BLaER1 treated with 17β-estradiol and CSF1 and Interleukin-3, amounts not matched to agents 10 nM and 100 nM (cell line): Measurements from ENCODE around the gene HORMAD2.

Experiments
- H3K27ac ChIP-seq, 11 experiments: shearing (Covaris generic); formaldehyde crosslinking; 2 replicates each; pipeline ENCODE4 v1.8.1; 2022
- H3K27me3 ChIP-seq, 11 experiments: shearing (Covaris generic); formaldehyde crosslinking; 2 replicates each; pipeline ENCODE4 v1.8.1; 2022
- H3K36me3 ChIP-seq, 11 experiments: shearing (Covaris generic); formaldehyde crosslinking; 2 replicates each; pipeline ENCODE4 v1.8.1; 2022
- H3K4me1 ChIP-seq, 10 experiments: shearing (Covaris generic); formaldehyde crosslinking; 2 replicates each; pipeline ENCODE4 v1.8.1; 2022
- H3K4me2 ChIP-seq, 11 experiments: shearing (Covaris generic); formaldehyde crosslinking; 2 replicates each; pipeline ENCODE4 v1.8.1; 2022
- H3K4me3 ChIP-seq, 10 experiments: shearing (Covaris generic); formaldehyde crosslinking; 2 replicates each; pipeline ENCODE4 v1.8.1; 2022
- H3K9ac ChIP-seq, 11 experiments: shearing (Covaris generic); formaldehyde crosslinking; 2 replicates each; pipeline ENCODE4 v1.8.1; 2022
- H3K9me3 ChIP-seq, 11 experiments: shearing (Covaris generic); formaldehyde crosslinking; replicated peaks in 1 of 11; 2 replicates each; pipeline ENCODE4 v1.8.1; 2022
- H4K20me1 ChIP-seq, 11 experiments: shearing (Covaris generic); formaldehyde crosslinking; 2 replicates each; pipeline ENCODE4 v1.8.1; 2022
- Cebpa-rat ChIP-seq, 11 experiments: shearing (Covaris generic); IDR thresholded peaks; 2 replicates each; pipeline ENCODE4 v1.8.1; 2022

HORMAD2 gene

DNA sequence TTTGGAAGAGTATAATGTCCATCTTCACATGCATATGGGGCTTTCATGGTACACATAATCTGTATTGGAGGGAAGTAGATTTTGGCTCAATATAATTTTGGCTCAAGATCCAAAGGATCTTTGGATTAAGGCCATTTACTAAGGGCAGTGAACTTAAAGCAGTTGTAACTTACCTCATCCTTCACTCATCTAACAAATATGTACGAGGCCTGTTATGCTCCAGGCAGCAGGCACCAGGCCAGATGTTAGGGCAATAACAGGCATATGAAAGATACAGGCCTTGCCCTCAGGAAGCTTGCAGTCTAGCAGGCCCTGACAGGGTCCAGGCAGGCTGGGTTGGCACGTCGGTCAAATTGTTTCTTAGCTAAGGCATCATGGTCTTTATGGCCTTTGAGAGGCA, 121.7 kb downstream of the HORMAD2 start:
- Histone ChIP-seq H4K20me1 (no peaks in the 10 kb centered on the region), H3K4me1 (peaks cover 1 to 42% (median 24%) of the 10 kb centered on the region in 10 experiments), H3K27ac (no peak overlapping the region), H3K4me3 (no peak overlapping the region), H3K9me3 (no peaks in the 10 kb centered on the region), H3K36me3 (no peaks in the 10 kb centered on the region), H3K27me3 (no peaks in the 10 kb centered on the region), H3K9ac (no peak overlapping the region), H3K4me2 (no peak overlapping the region)
- TF ChIP-seq Cebpa-rat (IDR thresholded peaks at IDR 0.05), result no peak

DNA sequence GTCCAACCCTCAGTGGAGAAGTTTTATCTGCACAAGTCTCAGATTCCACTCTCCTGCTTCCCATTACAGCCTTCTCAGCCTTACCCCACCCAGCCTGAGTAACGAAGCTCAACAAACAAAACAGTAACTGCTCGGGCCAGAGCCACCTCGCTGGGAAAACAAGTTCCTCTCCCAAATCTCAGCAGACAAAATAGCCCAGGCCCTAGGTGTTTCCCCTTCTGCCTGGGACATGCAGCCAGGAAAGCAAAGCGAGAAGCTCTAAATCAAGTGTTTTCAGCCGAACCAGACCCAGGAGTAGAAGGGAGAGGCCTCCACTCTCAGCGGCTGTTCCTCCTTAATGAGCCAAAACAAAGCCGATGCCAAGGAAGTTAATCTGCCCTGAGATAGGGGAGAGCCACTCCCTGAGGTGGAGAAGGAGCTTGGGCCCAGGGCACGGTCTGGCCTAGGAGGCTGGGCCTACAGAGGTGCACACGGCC, 122.3 kb downstream of the HORMAD2 start:
- Histone ChIP-seq H3K27me3 (no peaks in the 10 kb centered on the region), H4K20me1 (no peaks in the 10 kb centered on the region), H3K9me3 (no peaks in the 10 kb centered on the region), H3K36me3 (no peaks in the 10 kb centered on the region), H3K9ac (no peak overlapping the region), H3K4me3 (no peak overlapping the region), H3K4me1 (peaks cover 0 to 42% (median 22%) of the 10 kb centered on the region in 10 experiments; a peak in 14 of 20 replicates), H3K4me2 (no peak overlapping the region), H3K27ac (no peak overlapping the region)
- TF ChIP-seq Cebpa-rat (IDR thresholded peaks at IDR 0.05), result no peak

DNA sequence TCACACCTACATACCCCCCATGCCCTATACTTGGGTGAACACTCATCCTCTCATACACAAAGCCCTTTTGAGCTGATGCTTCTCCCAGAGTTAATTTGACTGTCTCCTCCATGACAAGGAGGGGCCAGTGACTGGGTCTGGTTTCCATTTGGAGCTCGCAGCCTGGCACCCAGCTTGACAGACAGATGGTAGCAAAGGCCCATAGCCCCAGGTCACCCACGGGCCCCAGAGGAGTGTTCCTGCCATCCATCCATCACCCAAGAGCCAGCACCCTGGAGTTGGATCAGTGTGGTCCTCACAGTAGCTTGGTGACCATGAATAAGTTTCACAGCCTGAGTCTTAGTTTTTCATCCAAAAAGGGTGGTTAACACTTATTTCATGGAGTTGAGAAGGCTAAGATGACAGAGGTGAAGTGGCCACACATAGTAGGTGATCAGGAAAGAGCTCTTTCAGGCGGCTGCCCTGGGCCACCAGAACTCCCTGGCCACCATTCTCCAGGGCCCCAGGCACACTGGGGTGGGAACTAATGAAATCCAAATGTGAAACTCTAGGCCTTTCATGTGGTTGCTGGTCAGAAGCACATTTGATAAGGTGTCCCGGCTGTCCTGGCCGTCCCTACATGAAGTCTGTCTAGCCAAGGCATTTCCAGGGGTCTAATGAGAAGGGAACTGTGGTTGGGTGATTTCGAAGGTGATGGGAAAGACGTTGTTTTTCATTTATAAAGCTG, 123.9 kb downstream of the HORMAD2 start:
- H3K9ac ChIP-seq, result no peak overlapping the region
- no peak overlapping the region for H3K27ac ChIP-seq
- H3K9me3 ChIP-seq, result no peaks in the 10 kb centered on the region
- TF ChIP-seq Cebpa-rat (IDR thresholded peaks at IDR 0.05), result no peak
- no peak overlapping the region for H3K4me3 ChIP-seq
- peak overlapping the region in 6 of 11 experiments; percentile 6 to 38 (median 22); a peak in 9 of 22 replicates for H3K4me2 ChIP-seq
- H3K36me3 ChIP-seq, result no peaks in the 10 kb centered on the region
- no peaks in the 10 kb centered on the region for H4K20me1 ChIP-seq
- no peaks in the 10 kb centered on the region for H3K27me3 ChIP-seq
- H3K4me1 ChIP-seq, result peaks cover 15 to 47% (median 29%) of the 10 kb centered on the region in 10 experiments

DNA sequence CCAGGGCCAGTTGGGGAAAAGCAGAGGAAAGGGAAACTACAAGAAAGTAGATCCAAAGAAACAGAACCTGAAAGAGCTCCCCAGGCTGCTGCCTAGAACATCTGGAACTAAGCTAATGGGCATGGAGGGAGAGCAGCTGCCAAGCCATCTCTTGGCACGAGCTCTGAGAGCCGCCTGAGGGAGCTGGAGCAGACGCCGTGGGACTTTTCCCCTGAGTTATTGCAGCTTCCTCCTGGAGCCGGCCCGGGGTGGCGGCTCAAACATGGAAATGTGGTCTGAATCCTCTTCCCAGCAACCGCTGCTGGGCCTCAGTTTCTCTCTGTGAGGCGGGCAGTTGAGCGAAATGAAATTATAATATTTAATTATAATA, 124.5 kb downstream of the HORMAD2 start:
- H3K4me1 ChIP-seq, result peaks cover 17 to 50% (median 31%) of the 10 kb centered on the region in 10 experiments
- H3K27ac ChIP-seq, result no peak overlapping the region
- H3K9ac ChIP-seq, result no peak overlapping the region
- peak overlapping the region in 5 of 11 experiments; percentile 6 to 38 (median 16); a peak in 5 of 22 replicates for H3K4me2 ChIP-seq
- no peaks in the 10 kb centered on the region for H3K27me3 ChIP-seq
- no peak for TF ChIP-seq Cebpa-rat (IDR thresholded peaks at IDR 0.05)
- no peaks in the 10 kb centered on the region for H3K36me3 ChIP-seq
- H4K20me1 ChIP-seq, result no peaks in the 10 kb centered on the region
- no peak overlapping the region for H3K4me3 ChIP-seq
- H3K9me3 ChIP-seq, result no peaks in the 10 kb centered on the region

DNA sequence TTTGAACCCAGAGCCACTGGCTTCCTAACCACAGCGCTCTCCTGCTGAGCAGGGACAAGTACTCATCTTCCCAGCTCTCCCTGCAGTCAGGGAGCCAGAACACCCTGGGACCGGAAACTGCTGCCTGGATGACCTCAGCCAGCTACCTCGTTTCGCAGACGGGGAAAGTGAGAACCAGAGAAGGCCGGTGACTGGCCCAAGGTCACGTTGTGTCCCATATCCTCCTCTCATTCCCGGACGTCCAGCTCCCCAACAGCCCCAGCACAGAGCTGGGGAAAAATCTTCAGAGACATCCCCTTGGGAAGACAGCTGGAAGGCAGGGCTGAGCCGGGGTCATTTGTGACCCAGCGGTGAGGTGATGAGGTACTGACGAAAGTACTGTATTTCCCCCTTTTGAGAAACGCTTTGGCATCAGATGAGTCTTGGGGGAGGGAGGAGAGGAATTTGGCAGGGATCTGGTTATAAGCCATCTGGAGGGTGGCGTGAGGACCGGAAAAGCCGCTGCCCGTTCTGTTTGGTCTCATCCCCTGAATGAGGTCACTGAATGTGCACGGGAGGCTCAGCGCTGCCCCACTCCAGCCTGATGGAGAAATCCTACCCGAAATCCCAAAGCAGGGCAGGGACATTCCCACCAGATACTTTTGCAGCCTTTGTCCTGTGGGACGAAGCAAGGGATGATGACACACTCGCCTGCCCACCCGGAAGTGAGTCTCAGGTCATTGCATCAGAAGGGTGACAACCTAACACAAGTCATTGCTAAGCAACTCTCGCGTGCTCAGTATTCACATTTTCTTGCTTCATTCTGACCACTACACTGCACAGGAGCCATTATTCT, 125.2 kb downstream of the HORMAD2 start:
- no peaks in the 10 kb centered on the region for H4K20me1 ChIP-seq
- H3K4me3 ChIP-seq, result no peak overlapping the region
- H3K4me1 ChIP-seq, result peaks cover 17 to 54% (median 31%) of the 10 kb centered on the region in 10 experiments
- H3K9ac ChIP-seq, result no peak overlapping the region
- 0 out of 22 replicates have a peak, but pooled peaks of 1 of the 11 experiments have one; percentile 21 for TF ChIP-seq Cebpa-rat (IDR thresholded peaks at IDR 0.05)
- H3K36me3 ChIP-seq, result no peaks in the 10 kb centered on the region
- no peaks in the 10 kb centered on the region for H3K9me3 ChIP-seq
- no peak overlapping the region; a peak in 1 of 22 replicates for H3K27ac ChIP-seq
- peak overlapping the region in 3 of 11 experiments; percentile 6 to 20 (median 9); a peak in 2 of 22 replicates for H3K4me2 ChIP-seq
- H3K27me3 ChIP-seq, result no peaks in the 10 kb centered on the region

DNA sequence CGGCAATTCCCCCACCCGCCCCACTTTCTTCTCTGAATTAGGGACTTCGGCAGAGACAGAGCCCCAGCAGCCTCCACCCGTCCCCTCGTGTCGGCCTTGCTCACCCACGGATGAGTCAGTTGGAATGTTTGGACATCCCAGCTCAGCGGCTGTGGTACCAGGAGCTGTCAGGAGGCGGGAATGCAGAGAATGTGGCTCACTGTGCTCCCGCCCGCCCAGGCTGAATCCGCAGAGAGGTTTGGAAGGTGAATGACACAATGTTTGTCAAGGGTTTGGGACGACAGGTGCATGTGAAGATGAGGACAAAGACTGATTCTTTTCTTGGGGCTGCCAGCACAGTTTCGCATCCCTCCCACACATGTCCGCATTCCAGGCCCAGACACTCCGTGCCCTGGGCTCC, 126.7 kb downstream of the HORMAD2 start:
- Histone ChIP-seq H3K27ac (no peak overlapping the region), H3K36me3 (no peaks in the 10 kb centered on the region), H4K20me1 (no peaks in the 10 kb centered on the region), H3K9ac (no peak overlapping the region), H3K4me1 (peaks cover 19 to 67% (median 39%) of the 10 kb centered on the region in 10 experiments), H3K4me3 (no peak overlapping the region), H3K4me2 (peak overlapping the region in 3 of 11 experiments; percentile 12 to 78 (median 24); a peak in 3 of 22 replicates), H3K9me3 (no peaks in the 10 kb centered on the region), H3K27me3 (no peaks in the 10 kb centered on the region)
- no peak for TF ChIP-seq Cebpa-rat (IDR thresholded peaks at IDR 0.05)

DNA sequence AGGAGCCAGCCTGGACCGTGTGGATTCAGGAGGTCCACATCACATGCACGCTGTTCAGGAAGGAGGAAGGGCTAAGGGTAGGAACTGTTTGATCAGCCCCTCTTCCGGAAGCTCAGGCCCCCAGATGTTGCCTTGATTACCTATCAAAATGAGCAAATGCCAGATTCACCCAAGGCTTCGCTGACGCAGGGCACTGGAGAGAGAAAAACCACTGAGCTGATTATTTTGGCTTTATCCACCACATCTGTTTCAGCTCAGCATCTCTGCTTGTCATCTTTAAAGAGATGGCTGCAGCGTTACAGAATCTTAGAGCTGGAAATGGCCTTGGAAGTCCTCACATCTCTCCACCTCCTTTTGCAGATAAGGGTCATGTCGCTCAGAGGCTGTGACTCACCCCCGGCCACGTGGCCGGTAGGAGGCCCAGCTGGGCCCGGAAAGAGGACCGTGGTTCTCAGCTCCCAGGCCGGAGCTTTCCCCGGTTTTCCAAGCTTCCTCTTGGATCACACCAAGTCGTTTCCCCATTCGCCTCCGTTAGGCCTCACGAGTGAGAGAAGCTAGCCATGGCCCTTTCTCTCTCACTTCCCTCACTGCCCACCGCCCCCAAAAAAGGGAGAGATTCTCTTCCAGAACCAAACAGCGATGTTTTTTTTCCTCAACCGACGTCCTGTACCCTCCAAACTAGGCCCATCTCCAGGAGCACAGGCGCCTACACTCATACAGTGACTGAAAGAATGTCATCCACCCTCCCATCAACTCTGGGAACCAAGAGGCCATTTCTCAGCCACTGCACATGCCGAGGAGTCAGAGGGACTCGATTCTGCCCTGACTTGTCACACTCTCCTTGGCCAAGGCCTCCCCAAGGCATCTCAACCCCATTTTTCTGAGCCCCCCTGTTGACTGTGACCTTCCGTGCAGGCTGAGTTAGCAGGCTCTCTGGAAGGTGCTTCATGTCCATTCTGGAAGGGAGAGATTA, 128.7 kb downstream of the HORMAD2 start:
- no peak overlapping the region for H3K4me3 ChIP-seq
- no peaks in the 10 kb centered on the region for H3K27me3 ChIP-seq
- H3K9me3 ChIP-seq, result no peaks in the 10 kb centered on the region
- peaks cover 39 to 86% (median 58%) of the 10 kb centered on the region in 10 experiments for H3K4me1 ChIP-seq
- H3K4me2 ChIP-seq, result peak overlapping the region; percentile 52 to 78 (median 63)
- no peaks in the 10 kb centered on the region for H4K20me1 ChIP-seq
- H3K27ac ChIP-seq, result peak overlapping the region in 3 of 11 experiments; percentile 3 to 37 (median 7); a peak in 3 of 22 replicates
- H3K36me3 ChIP-seq, result no peaks in the 10 kb centered on the region
- peak overlapping the region in 1 of 11 experiments; percentile 1; a peak in 1 of 22 replicates for H3K9ac ChIP-seq
- no peak for TF ChIP-seq Cebpa-rat (IDR thresholded peaks at IDR 0.05)

DNA sequence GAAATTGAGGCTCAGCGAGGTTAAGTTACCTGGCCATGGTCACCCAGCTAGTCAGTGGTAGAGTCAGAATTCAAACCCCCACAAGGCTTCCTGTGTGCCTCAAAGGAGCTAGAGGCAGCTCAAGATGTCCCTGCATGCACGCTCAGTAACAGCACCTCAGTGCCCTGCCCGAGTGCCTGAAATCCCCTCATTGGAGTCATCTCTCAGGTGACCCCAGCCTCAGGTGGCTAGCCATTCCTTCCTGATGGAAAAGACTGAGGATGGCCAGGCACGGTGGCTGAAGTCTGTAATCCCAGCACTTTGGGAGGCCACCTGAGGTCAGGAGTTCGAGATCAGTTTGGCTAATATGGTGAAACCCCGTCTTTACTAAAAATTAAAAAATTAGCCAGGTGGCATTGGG, 129.4 kb downstream of the HORMAD2 start:
- no peaks in the 10 kb centered on the region for H3K9me3 ChIP-seq
- no peaks in the 10 kb centered on the region; a peak in 1 of 22 replicates for H3K27me3 ChIP-seq
- no peaks in the 10 kb centered on the region for H3K36me3 ChIP-seq
- no peaks in the 10 kb centered on the region for H4K20me1 ChIP-seq
- H3K9ac ChIP-seq, result no peak overlapping the region
- TF ChIP-seq Cebpa-rat (IDR thresholded peaks at IDR 0.05), result no peak
- H3K4me2 ChIP-seq, result peak overlapping the region in 6 of 11 experiments; percentile 57 to 78 (median 66); a peak in 4 of 22 replicates
- peaks cover 42 to 86% (median 58%) of the 10 kb centered on the region in 10 experiments for H3K4me1 ChIP-seq
- H3K4me3 ChIP-seq, result no peak overlapping the region
- peak overlapping the region in 1 of 11 experiments; percentile 40; a peak in 2 of 22 replicates for H3K27ac ChIP-seq
